NCI-H82 treated with DMSO at 0.1 percent for 48 hours (cell line): ENCODE data around the gene SMAD5.

Source experiments
- DNase-seq: peaks from one replicate; lab custom pipeline; 2025; ENCODE audit not compliant: unreplicated experiment; lab: John Stamatoyannopoulos, UW

The SMAD5 gene

DNA sequence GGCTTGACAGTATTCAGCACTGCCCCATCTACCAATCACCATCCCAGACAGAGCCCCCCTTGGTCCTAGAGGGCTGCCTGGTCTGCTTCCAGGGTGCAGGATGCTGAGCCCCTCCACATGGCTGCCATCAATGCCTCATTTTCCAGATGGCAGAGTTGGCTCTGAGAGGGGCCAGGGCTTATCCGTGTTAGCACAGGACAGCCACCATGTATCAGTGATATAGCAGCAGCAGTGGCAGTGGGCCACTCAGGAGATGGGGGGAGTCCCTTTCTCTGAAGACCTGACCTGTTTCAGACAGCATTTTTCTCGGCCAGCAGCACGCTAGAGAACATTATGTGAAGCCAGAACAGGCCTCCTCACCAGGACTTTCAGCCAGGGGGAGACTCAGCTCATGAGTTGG, 61.9 kb downstream of the SMAD5 start:
- DNase-seq: no peak

DNA sequence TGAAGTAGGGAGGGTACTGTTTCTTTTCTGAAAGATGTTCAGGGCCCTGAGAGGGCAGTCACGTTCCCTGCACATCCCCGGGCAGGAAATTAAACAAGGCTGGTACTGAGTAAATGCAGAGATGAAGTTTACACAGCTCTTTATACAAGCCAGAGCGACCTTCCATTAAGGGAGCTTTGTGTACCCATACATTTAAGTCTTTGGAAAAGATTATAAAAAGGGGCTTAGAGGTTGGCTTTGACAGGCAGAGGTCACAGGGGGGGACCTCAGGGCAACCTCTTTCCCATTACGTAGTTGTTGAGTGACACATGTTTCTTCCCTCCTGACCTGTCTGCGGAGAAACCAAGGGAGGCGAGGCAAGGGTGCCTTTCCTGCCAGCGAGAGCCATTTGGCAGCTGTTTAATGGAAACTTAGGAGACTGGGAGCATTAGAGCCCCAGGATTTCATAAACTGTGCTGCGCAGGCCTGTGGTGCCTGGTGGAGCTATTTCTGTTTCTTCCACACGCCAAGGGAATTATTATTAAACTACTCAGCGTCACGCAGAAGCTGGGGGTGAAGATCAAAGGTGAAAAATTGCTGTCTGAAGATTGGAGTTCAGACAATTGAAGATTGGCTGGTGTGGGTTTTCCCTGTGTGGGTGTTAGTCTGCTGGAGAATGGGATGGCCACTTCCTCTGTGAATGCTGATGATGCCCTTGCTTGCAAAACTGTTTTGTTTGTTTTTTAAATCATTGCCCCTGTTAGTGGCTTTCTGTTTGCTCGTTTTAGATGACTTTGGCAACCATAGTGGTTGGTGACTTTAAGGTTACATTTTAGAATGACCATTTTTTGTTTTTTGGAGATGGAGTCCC, 63.6 kb downstream of the SMAD5 start:
- DNase-seq: no peak

DNA sequence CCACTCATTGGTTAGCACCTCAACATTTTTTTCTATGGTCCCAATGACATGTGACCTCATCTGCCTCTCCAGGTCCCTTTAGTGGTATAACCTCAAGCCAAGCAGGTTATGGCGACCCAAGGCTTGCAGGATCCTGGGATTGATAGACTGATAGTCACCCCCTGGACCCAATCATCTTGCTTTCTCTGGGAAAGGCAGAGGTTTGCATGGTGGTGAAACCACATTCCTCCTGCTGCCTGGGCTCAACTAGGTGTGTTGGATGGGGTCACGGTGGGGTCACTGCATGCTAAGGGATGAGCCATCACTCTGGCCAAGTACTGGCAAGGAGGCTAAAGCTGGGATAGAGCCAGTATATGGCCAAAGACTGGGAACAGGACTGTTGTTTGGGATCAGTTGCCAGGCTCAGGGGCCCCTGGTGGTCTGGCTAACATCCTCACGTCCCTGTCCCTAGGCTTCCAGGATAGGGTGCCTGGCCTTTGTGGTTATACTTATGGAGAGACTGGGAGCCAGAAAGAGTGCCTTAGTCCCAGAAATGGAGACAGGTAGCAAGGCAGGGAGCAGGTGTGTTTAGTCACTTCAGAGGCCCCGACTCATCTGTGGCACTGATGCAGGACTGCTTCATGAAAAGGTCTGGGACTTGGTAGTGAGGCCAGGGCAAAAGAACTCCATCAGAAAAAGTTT, 65.0 kb downstream of the SMAD5 start:
- DNase-seq: no peak

DNA sequence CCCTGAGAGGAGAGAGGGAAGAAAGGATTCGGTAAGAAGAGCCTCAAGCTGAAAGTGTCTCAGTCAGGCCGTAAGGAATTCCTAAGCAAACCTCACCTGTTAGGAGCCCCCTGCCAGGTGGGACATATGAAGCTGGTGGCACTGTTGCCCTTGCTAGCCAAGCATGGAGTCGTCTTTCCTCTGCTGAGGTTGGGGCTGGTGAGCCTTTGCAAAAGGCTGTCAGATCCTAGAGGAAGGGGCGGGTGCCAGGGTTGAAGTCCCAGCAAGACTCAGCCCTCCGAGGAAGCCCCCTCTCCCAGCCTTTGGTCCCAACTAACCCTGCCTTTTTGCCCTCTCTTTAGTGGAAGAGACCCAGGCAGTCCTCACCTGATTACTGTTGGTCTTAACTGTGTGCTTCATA, 65.8 kb downstream of the SMAD5 start:
- no peak for DNase-seq

DNA sequence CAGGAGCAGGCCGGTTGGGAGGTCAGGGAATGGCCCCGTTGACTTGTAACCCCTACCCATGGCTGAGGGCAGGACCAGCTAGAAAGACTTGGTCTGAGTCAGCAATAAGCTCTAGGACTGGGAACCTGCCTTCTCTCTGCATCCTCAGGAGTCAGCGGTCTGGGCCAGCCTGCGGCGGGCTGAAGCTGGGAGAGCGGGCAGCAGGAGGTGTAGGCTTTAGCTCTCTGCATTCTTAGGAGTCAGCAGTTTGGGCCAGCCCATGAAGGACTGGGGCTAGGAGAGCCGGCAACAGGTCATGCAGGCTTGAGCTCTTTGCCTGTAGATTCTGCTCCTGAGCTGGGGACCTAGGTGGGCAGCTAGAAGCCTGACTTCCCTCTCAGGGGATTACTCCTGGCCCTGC, 66.8 kb downstream of the SMAD5 start:
- DNase-seq: no peak

DNA sequence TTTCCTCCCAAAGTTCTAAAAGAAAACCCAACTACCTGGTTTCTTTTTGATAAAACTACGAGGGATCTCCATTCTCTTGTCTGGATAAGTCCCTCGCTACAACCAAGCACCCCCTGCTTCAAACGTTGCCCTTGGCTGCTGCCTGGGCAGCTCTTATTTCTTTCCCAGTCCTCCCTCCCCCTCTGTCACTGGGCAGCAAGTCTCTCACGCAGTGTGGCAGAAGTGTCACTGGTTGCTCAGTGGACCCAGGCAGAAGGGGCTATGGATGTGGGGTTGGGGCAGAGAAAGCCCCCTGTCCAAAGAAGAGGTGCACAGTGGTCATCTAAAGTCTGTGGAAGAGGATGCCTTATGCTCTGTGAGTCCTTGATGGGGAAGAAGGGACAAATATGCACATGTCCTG, 67.5 kb downstream of the SMAD5 start:
- no peak for DNase-seq

DNA sequence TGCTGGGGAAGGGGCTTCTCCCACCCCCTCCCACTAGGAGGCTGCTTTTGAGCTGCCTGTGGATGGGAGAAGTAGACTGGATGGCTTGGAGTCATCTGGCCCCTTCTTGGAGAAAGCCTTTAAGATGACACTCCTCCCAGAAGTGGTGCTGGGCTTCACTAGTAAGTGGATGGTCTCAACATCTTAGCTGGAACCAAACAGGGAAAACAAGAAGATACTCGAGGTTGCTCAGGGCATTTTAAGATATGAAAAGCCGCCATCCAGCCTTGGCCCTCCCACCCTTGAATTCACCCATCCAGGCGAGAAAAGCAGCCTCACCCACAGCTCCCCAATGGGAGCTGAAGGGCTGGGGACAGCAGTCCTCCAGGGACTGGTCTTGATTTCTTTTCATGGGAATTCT, 68.1 kb downstream of the SMAD5 start:
- no peak for DNase-seq

DNA sequence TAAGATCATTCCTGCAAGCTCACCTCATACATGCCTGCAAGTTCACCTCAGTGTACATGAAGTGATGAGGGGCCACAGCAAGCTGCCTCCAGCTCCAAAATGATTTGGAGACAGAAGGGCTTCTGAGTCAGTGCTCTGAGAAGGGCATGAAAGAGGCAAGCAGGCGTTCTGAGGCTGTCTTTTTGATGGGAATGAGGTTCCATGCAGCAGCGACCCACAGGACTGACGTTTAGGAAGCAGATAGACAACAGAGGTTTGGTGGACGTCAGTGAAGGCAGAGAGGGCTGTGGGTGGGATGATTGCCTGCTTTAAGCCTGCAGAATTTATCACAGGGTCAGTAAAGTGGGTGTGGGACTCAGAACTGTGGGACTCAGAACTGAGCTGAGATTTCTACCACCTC, 69.2 kb downstream of the SMAD5 start:
- no peak for DNase-seq

DNA sequence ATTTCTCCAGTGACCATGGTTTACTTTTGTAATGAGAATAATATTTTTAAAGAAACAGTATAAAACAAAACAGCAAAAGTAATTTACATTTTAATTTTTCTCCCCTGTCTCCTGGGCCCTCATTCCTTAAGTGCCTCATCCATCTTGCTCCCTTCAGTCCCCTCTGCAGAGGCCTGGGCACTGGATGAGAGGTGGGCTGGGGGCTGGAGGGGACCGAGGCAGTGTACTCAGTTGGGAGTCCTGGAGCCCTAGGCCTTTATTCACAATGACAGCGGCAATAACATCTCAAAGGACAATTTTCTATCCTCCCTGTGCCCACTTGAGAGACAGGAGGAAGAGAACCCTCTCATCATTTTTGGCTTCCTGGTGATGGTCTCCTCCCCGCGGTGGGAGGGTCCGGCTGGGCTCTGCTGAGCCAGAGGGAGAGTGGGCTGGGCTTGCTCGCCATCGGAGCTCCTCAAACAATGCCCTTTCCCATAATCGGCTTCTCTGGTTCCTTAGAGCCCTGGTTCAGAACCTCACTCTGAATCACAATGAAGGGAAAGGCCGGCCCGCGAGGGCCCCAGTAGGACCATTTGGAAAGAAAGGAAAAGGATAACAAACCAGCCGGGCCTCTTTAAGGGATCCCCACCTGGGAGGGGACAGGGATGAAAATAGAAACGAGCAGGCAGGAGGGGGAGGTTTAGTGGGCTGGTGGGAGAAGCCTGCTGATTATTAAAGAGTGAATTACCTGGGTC, 70.0 kb downstream of the SMAD5 start:
- no peak for DNase-seq

DNA sequence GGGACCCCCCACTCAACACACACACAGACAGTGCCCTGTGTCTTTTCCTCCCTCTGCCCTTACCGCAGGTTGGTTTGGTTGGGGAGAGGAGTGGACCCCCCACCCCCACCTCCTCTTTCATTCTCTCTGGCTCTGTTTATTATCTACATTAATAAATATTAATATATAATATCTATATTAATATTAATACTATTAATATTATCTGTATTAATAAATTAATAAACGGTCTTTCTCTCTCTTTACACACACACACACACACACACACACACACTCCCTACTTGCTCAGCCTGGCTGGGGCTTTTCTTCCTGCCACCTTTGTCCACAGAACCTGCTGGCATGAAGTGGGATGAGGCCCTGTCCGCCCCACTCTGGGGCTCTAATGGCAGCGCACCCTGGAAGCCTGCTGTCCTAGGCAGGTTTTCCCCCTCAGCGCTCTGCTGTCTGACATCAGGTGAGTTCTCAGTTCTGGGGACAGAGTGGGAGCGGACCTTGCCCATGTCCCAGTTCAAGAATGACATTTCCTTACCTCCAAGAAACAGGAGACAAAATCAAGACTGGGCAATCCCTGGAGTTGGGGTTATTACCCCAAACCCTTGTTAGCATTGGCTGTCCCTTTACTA, 70.8 kb downstream of the SMAD5 start:
- no peak for DNase-seq

DNA sequence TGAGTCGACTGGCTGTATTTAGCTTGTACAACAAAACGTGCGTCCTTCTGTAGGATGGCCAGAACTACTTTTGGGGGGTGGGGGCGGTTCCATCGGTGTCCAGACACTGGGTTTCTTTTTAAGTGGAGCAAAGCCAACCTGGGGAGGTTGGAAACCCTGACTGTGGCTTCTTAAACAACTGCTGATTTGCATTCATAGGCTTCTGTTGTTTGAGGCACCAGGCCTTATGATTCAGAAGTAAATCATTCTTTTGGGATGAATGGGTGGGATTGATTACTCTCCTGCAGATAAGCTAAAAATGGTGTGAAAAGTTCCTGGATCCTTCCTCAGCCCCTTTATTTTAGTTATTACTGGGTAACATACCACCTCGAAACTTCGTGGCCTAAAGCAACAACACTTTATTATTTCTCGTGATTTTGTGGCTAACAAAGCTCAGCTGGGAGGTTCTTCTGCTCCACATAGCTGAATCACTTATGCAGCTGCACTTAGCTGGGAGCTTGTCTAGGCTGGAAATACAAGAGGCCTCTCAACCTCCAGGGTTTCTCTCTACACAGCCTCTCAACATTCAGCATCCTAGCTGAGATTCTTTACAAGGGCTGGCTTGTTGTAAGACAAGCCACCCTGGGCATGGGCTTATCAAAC, 72.5 kb downstream of the SMAD5 start:
- no peak for DNase-seq

DNA sequence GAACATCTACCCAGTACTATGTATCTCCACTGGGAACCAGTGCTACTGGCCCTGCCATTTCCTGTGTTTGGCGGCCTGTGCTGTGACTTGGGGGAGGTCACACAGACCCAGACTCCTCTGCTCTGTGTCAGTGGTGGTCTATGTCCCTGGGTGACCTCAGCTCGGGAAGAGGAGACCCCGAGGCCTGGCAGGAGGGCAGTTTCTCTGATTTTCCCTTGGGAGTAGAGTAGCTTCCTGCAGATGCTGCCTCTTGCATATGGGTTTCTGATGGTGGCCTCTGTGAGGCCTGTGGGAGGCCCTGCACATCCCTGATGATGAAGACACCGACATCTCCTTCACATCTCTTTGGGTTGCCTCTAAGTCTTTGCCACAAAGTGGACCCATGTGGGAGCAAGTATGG, 73.3 kb downstream of the SMAD5 start:
- DNase-seq: no peak

DNA sequence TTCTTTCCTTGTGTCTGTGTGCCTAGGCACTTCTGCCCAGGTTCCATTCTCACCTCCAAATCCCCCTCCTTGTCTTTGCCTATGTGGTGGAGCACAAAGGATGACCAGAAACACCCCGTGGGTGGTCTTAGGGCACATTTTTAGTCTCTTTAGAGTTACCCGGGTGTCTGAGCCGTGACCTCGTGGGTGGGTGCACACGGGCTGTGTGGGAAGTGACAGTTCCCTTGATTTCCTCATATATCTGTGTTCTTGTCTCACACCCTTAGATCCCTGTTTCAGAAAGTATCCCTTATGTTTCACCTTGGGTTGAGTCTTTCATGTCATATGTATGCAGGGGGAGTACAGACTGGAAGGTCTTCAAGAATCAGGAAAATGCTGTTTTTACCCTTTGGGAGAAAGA, 73.7 kb downstream of the SMAD5 start:
- no peak for DNase-seq

DNA sequence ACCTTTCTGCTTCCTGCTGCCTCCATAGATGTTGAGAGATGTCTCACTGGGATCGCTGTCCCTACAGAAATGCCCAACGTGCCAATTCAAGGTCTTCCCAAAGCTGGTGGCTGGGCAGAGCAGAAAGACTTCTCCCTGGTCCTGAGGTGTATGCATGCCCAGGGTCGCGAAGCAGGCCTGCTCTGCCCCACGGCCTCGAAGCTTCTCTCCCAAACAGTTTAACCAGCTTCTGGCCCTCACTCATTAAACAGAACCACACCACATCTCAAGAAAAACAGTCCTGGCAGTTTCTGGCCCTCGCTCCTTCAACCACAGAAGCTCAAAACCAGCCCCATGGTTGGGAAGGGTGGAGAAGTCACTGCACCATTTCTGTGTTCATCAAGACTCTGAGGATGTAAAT, 75.0 kb downstream of the SMAD5 start:
- no peak for DNase-seq

DNA sequence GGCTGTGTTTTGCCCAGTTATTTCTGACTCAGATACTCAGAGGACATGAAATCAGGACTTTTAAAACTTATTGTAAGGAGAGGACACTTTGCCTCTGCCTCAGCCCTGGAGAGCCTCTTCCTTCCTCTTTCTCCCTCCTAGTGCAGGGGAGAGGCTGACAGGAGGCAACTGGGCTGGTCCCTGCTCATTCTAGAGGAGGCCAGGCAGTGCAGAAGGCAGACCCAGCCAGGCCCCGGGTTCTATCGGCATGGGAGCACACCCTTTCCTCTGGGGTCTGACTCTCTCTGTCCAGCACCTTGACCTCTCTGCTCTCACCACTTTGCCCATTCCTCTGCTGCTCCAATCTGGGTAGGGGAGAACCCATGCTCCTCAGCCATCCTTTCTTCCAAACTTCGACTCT, 76.3 kb downstream of the SMAD5 start:
- no peak for DNase-seq

DNA sequence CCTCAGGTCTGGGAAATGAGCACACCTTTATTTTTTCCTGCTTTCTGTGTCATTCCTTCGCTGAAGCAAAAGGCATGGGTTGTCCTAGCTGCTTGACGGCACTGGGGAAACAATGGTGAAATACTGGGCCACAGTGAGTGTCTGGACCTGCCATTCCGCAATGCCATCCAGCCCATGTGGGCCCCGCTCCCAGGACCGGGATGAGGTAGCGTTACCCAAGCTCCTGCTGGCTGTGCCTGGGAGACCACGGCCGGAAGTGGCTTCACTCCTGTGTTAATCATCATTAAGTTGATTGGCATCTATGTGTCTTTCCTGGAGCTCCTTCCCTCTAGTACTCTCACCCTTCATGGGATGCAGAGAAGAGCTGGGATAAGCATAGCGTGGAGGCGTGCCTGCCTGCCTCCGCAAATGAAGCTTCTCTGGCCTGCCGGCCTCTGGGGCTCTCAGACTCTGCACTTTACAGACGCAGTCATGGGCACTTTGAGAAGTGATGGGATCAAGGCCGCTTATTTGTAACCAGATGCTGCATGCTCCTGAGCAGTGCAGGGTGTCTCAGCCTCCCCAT, 76.8 kb downstream of the SMAD5 start:
- no peak for DNase-seq

DNA sequence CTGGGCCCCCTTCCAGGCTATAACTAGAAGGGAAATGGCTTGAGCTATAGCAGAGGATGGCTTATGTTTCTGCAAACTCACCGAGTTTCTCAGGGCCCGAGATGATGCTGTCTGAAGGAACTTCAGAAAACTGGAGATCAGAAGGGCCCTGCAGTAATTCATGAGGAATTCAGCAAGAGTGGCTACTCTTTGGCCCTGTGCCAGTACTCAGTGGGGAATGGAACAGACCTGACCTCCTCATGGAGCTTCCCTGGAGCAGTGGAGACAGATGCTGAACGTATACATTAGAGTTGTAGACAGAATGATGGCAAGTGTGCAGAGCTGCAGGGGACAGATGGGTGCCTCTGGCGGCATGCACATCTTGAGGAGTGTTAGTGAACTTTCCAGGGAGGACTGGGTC, 77.6 kb downstream of the SMAD5 start:
- DNase-seq: no peak

DNA sequence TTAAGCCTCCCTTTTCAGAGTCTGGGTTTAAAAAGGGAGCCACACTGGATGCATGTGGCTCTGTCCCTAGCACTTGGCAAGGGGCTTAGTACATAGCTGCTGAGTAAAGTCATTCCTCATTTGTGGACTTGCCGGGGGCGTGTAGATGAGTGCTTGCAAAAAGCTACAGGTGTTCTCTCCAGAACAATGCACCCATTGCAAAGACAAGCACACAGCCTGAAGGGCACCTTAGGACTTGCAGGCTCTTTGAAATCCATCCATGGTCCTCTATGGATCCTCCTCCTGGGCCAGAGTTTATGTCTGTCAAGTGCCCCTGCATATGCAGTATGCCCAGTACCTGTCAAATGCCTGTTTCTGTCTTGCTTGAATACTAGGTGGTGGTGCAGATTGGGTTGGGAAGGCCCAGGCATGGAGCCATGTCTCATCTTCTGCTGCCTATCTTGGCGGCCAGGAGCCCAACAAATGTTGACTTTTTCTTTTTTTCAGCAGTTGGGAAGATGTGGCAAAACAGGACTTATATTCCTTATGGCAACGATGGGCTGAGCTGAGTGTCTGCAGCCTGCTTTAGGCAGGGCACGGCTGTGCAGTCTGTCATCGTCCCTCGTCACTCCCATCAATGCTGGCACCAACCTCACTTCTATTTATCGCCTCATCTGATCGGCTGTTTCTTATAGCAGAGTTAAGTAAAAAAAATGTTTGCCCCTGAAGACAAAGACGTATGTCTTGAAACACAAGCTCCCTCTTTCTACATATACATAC, 78.8 kb downstream of the SMAD5 start:
- DNase-seq: no peak

DNA sequence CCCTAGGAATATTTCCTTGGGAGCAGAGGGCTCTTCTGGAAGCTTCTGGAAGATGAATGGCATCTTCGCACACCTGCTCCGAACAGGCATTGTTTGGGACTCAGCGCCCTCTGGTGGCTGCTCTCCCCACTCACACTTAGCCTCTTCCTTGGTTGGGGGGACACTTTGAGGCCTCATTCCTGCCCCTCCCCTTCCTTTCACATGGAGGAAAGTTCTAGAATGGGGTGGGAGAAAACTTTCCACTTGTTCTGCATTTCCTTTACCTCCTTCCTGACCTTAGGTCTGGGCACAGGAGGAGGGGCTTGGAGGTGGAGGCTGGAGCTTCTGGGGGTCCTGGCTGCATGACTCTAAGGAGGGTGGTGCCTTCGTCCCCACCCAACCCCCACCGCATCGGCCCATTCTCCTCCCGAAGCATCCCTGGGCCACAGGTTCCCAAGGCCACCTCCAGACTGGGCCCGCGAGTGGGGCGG, 79.6 kb downstream of the SMAD5 start:
- no peak for DNase-seq

DNA sequence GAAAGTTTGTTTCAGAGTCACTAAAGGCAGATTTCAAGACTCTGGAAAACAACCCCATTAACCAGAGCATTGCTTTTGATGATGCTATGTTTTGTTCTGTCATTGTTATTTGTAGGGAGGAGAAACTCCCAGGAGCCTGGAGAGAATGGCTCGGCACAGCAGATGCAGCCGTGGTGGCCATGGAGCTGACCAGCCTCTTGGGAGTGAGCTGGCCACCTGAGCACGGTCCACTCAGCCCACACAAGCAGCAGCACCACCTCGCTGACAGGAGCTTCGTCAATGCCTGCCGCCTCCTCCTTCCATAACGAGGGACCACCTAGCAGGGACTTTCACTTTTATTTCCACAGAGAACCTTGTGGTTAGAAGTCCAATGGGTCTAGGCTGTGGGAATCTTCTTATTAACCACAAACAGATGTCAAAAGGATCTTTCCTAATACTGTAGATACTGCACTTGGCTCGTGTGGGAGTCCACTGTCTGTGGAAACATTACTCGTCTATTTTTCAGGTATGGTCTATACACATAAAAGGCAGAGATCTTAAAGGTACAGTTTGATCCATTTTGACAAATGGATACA, 81.4 kb downstream of the SMAD5 start:
- no peak for DNase-seq
